WTC11 (cell line): Measurements from ENCODE around the gene PKP4. TPM values are rescaled to one million over a fixed set of nuclear protein-coding genes. Genes with fewer than 3 reads are reported as not detected.

ENCODE experiments used
- ATAC-seq: fragments of 200-7000 bp; cut with Tn5 transposase; 2 replicates; pipeline ENCODE4 v1.10.0; 2021; ENCODE audit warnings: mild to moderate bottlenecking, moderate library complexity
- CTCF ChIA-PET: fragments of 300-600 bp; sonication (Branson Sonifier 250); formaldehyde crosslinking; loops from one replicate; lab custom pipeline; 2021; ENCODE audit warnings: antibody characterized with exemption; lab: Charles Lee
- POLR2A ChIA-PET: fragments of 350-600 bp; sonication (Branson Sonifier 250); formaldehyde crosslinking; loops from one replicate; lab custom pipeline; 2021; ENCODE audit warnings: antibody characterized with exemption; lab: Charles Lee
- DNase-seq: peaks from one replicate; pipeline ENCODE4 v3.0.0; 2021; ENCODE audit warnings: low spot score
- H3K27ac Mint-ChIP-seq: 2 replicates; pipeline ENCODE4 v1.8.0; 2021; ENCODE audit warnings: mixed read lengths
- H3K27me3 Mint-ChIP-seq: 2 replicates; pipeline ENCODE4 v1.8.0; 2021; ENCODE audit warnings: low read depth, mild to moderate bottlenecking, moderate library complexity, mixed read lengths
- H3K36me3 Mint-ChIP-seq: 2 replicates; pipeline ENCODE4 v1.8.0; 2021; ENCODE audit warnings: mixed read lengths
- H3K4me1 Mint-ChIP-seq: 2 replicates; pipeline ENCODE4 v1.8.0; 2022; ENCODE audit warnings: mixed read lengths
- H3K4me3 Mint-ChIP-seq: 2 replicates; pipeline ENCODE4 v1.8.0; 2021; ENCODE audit warnings: mild to moderate bottlenecking, moderate library complexity, mixed read lengths
- H3K9me3 Mint-ChIP-seq: 2 replicates; pipeline ENCODE4 v1.8.0; 2021; ENCODE audit warnings: mixed read lengths
- ATF1 ChIP-seq: sonication (generic); formaldehyde crosslinking; IDR thresholded peaks from 2 replicates; pipeline ENCODE4 v1.8.1; 2023; ENCODE audit warnings: mild to moderate bottlenecking, moderate library complexity, missing genetic modification reagents
- ELF4 ChIP-seq: sonication (generic); formaldehyde crosslinking; IDR thresholded peaks from 2 replicates; pipeline ENCODE4 v1.8.1; 2022; ENCODE audit warnings: low read depth, mild to moderate bottlenecking, moderate library complexity, missing genetic modification reagents
- ETV6 ChIP-seq: sonication (generic); formaldehyde crosslinking; IDR thresholded peaks from 2 replicates; pipeline ENCODE4 v1.8.1; 2022; ENCODE audit warnings: mild to moderate bottlenecking, missing genetic modification reagents
- FOXJ3 ChIP-seq: sonication (generic); formaldehyde crosslinking; IDR thresholded peaks from 2 replicates; pipeline ENCODE4 v1.9.0; 2021; ENCODE audit warnings: missing genetic modification reagents, mild to moderate bottlenecking, borderline replicate concordance
- GABPB1 ChIP-seq: sonication (generic); formaldehyde crosslinking; IDR thresholded peaks from 2 replicates; pipeline ENCODE4 v1.8.1; 2023; ENCODE audit warnings: mild to moderate bottlenecking, missing genetic modification reagents
- HMGA2 ChIP-seq: fragments of 250-450 bp; sonication (Bioruptor Pico); IDR thresholded peaks from 2 replicates; pipeline ENCODE4 v1.4.0; 2021; ENCODE audit warnings: mild to moderate bottlenecking, moderate library complexity
- NFE2L1 ChIP-seq: sonication (generic); formaldehyde crosslinking; IDR thresholded peaks from 2 replicates; pipeline ENCODE4 v1.8.1; 2023; ENCODE audit warnings: missing genetic modification reagents
- RELA ChIP-seq: sonication (generic); formaldehyde crosslinking; IDR thresholded peaks from 2 replicates; pipeline ENCODE4 v1.8.1; 2022; ENCODE audit warnings: missing genetic modification reagents, mild to moderate bottlenecking, borderline replicate concordance
- SMAD4 ChIP-seq: sonication (generic); formaldehyde crosslinking; IDR thresholded peaks from 2 replicates; pipeline ENCODE4 v1.8.0; 2022; ENCODE audit warnings: mild to moderate bottlenecking, missing genetic modification reagents
- ZBTB21 ChIP-seq: sonication (generic); formaldehyde crosslinking; IDR thresholded peaks from 2 replicates; pipeline ENCODE4 v1.8.1; 2023; ENCODE audit warnings: mild to moderate bottlenecking, missing genetic modification reagents, borderline replicate concordance
- ZNF219 ChIP-seq: sonication (generic); formaldehyde crosslinking; IDR thresholded peaks from 2 replicates; pipeline ENCODE4 v1.8.0; 2023; ENCODE audit warnings: missing genetic modification reagents, mild to moderate bottlenecking, borderline replicate concordance
- ZNF416 ChIP-seq: fragments of 250-450 bp; sonication (Bioruptor Pico); IDR thresholded peaks from 2 replicates; pipeline ENCODE4 v1.9.0; 2021; ENCODE audit warnings: mild to moderate bottlenecking, inconsistent platforms
- ZNF423 ChIP-seq: fragments of 250-450 bp; sonication (Bioruptor Pico); IDR thresholded peaks from 2 replicates; pipeline ENCODE4 v2.1.2; 2022; ENCODE audit warnings: mild to moderate bottlenecking, moderate library complexity
- total RNA-seq: library from RNA; stranded (reverse); gene quantifications from 3 replicates; pipeline ENCODE4 v1.2.3, GENCODE V29; 2021
- TF ChIP-seq, protein P1 (sequence below): sonication (generic); formaldehyde crosslinking; IDR thresholded peaks from 2 replicates; pipeline ENCODE4 v1.8.1; 2023; ENCODE audit warnings: mild to moderate bottlenecking, missing genetic modification reagents, borderline replicate concordance
- TF ChIP-seq, protein P2 (sequence below): sonication (generic); formaldehyde crosslinking; IDR thresholded peaks from 2 replicates; pipeline ENCODE4 v1.8.0; 2022; ENCODE audit warnings: mild to moderate bottlenecking, missing genetic modification reagents
- TF ChIP-seq, protein P3 (sequence below): fragments of 250-450 bp; sonication (Bioruptor Pico); IDR thresholded peaks from 2 replicates; pipeline ENCODE4 v1.8.0; 2021; ENCODE audit warnings: mild to moderate bottlenecking
- TF ChIP-seq, protein P4 (sequence below): sonication (generic); formaldehyde crosslinking; IDR thresholded peaks from 2 replicates; pipeline ENCODE4 v1.8.0; 2023; ENCODE audit warnings: missing genetic modification reagents, mild to moderate bottlenecking, borderline replicate concordance
- TF ChIP-seq, protein P5 (sequence below): sonication (generic); formaldehyde crosslinking; conservative IDR thresholded peaks from 2 replicates; pipeline ENCODE4 v1.8.1; 2022; ENCODE audit warnings: mild to moderate bottlenecking, missing genetic modification reagents
- TF ChIP-seq, protein P6 (sequence below): sonication (generic); formaldehyde crosslinking; IDR thresholded peaks from 2 replicates; pipeline ENCODE4 v1.8.1; 2022; ENCODE audit warnings: low read depth, missing genetic modification reagents, borderline replicate concordance
- TF ChIP-seq, protein P7 (sequence below): sonication (generic); formaldehyde crosslinking; IDR thresholded peaks from 2 replicates; pipeline ENCODE4 v1.8.0; 2022; ENCODE audit warnings: mild to moderate bottlenecking, missing genetic modification reagents

Gene PKP4
- total RNA-seq, 1 experiment from 2014 or later: 78.9 TPM

DNA sequence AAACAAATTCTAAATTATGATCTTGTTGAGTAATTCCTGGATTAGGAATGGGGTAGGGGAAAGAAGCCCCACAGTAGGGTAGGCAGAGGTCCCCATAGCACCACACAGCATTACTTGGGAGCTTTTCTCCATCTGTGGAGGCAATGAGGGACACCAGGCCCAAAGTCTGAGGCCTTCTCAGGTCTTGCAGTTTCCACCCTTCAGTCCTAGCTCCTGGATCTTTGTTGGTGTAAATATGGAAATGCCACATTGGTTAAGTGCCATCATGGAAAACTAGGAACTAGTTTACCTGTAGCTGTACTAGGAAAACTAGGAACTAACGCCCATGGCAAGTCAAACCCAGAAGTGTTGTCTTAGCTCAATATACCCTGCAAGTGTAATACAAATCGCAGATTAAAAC is 225.1 kb downstream of the PKP4 start (continued):
- TF ChIP-seq, protein P1, sequence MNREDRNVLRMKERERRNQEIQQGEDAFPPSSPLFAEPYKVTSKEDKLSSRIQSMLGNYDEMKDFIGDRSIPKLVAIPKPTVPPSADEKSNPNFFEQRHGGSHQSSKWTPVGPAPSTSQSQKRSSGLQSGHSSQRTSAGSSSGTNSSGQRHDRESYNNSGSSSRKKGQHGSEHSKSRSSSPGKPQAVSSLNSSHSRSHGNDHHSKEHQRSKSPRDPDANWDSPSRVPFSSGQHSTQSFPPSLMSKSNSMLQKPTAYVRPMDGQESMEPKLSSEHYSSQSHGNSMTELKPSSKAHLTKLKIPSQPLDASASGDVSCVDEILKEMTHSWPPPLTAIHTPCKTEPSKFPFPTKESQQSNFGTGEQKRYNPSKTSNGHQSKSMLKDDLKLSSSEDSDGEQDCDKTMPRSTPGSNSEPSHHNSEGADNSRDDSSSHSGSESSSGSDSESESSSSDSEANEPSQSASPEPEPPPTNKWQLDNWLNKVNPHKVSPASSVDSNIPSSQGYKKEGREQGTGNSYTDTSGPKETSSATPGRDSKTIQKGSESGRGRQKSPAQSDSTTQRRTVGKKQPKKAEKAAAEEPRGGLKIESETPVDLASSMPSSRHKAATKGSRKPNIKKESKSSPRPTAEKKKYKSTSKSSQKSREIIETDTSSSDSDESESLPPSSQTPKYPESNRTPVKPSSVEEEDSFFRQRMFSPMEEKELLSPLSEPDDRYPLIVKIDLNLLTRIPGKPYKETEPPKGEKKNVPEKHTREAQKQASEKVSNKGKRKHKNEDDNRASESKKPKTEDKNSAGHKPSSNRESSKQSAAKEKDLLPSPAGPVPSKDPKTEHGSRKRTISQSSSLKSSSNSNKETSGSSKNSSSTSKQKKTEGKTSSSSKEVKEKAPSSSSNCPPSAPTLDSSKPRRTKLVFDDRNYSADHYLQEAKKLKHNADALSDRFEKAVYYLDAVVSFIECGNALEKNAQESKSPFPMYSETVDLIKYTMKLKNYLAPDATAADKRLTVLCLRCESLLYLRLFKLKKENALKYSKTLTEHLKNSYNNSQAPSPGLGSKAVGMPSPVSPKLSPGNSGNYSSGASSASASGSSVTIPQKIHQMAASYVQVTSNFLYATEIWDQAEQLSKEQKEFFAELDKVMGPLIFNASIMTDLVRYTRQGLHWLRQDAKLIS (CRISPR knock-in tag): no peak
- TF ChIP-seq SMAD4: no peak
- TF ChIP-seq ZNF416 (CRISPR knock-in tag): no peak
- TF ChIP-seq, protein P2, sequence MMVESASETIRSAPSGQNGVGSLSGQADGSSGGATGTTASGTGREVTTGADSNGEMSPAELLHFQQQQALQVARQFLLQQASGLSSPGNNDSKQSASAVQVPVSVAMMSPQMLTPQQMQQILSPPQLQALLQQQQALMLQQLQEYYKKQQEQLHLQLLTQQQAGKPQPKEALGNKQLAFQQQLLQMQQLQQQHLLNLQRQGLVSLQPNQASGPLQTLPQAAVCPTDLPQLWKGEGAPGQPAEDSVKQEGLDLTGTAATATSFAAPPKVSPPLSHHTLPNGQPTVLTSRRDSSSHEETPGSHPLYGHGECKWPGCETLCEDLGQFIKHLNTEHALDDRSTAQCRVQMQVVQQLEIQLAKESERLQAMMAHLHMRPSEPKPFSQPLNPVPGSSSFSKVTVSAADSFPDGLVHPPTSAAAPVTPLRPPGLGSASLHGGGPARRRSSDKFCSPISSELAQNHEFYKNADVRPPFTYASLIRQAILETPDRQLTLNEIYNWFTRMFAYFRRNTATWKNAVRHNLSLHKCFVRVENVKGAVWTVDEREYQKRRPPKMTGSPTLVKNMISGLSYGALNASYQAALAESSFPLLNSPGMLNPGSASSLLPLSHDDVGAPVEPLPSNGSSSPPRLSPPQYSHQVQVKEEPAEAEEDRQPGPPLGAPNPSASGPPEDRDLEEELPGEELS (CRISPR knock-in tag): no peak

DNA sequence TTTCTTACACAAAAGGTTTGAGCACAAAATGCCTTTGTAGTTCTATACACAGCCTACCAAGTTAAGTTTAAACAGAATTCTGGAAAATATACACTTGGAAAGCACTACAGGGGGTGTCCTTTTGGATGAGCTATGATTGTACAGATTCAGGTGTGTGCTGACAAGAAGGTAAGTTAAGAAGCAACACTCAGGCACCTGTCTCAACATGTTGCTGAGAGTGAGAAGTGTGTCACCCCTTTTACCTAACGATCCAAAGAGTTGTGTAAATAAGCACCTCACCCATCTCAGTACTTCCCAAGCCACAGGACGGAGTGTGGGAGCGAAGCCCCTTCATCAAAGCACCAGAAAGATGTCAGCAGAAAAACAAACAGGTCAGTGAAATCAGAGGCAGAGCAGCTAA is 228.9 kb downstream of the PKP4 start:
- H3K9me3 Mint-ChIP-seq: peaks cover 5% of the 10 kb centered on the region
- no peak for DNase-seq
- peaks cover 7% of the 10 kb centered on the region for H3K36me3 Mint-ChIP-seq
- H3K4me1 Mint-ChIP-seq: peaks cover 11% of the 10 kb centered on the region
- TF ChIP-seq, protein P3, sequence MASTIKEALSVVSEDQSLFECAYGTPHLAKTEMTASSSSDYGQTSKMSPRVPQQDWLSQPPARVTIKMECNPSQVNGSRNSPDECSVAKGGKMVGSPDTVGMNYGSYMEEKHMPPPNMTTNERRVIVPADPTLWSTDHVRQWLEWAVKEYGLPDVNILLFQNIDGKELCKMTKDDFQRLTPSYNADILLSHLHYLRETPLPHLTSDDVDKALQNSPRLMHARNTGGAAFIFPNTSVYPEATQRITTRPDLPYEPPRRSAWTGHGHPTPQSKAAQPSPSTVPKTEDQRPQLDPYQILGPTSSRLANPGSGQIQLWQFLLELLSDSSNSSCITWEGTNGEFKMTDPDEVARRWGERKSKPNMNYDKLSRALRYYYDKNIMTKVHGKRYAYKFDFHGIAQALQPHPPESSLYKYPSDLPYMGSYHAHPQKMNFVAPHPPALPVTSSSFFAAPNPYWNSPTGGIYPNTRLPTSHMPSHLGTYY (CRISPR knock-in tag): no peak
- TF ChIP-seq RELA: no peak
- TF ChIP-seq HMGA2 (CRISPR knock-in tag): no peak
- TF ChIP-seq ETV6: no peak
- no peak for TF ChIP-seq GABPB1
- TF ChIP-seq ZBTB21 (CRISPR knock-in tag): no peak
- TF ChIP-seq, protein P4, sequence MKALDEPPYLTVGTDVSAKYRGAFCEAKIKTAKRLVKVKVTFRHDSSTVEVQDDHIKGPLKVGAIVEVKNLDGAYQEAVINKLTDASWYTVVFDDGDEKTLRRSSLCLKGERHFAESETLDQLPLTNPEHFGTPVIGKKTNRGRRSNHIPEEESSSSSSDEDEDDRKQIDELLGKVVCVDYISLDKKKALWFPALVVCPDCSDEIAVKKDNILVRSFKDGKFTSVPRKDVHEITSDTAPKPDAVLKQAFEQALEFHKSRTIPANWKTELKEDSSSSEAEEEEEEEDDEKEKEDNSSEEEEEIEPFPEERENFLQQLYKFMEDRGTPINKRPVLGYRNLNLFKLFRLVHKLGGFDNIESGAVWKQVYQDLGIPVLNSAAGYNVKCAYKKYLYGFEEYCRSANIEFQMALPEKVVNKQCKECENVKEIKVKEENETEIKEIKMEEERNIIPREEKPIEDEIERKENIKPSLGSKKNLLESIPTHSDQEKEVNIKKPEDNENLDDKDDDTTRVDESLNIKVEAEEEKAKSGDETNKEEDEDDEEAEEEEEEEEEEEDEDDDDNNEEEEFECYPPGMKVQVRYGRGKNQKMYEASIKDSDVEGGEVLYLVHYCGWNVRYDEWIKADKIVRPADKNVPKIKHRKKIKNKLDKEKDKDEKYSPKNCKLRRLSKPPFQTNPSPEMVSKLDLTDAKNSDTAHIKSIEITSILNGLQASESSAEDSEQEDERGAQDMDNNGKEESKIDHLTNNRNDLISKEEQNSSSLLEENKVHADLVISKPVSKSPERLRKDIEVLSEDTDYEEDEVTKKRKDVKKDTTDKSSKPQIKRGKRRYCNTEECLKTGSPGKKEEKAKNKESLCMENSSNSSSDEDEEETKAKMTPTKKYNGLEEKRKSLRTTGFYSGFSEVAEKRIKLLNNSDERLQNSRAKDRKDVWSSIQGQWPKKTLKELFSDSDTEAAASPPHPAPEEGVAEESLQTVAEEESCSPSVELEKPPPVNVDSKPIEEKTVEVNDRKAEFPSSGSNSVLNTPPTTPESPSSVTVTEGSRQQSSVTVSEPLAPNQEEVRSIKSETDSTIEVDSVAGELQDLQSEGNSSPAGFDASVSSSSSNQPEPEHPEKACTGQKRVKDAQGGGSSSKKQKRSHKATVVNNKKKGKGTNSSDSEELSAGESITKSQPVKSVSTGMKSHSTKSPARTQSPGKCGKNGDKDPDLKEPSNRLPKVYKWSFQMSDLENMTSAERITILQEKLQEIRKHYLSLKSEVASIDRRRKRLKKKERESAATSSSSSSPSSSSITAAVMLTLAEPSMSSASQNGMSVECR: no peak
- TF ChIP-seq, protein P5, sequence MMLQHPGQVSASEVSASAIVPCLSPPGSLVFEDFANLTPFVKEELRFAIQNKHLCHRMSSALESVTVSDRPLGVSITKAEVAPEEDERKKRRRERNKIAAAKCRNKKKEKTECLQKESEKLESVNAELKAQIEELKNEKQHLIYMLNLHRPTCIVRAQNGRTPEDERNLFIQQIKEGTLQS (CRISPR knock-in tag): no peak
- TF ChIP-seq ATF1 (CRISPR knock-in tag): no peak
- TF ChIP-seq ZNF219: no peak
- TF ChIP-seq, protein P6, sequence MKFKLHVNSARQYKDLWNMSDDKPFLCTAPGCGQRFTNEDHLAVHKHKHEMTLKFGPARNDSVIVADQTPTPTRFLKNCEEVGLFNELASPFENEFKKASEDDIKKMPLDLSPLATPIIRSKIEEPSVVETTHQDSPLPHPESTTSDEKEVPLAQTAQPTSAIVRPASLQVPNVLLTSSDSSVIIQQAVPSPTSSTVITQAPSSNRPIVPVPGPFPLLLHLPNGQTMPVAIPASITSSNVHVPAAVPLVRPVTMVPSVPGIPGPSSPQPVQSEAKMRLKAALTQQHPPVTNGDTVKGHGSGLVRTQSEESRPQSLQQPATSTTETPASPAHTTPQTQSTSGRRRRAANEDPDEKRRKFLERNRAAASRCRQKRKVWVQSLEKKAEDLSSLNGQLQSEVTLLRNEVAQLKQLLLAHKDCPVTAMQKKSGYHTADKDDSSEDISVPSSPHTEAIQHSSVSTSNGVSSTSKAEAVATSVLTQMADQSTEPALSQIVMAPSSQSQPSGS: no peak
- TF ChIP-seq ELF4 (CRISPR knock-in tag): no peak
- TF ChIP-seq ZNF423: no peak
- TF ChIP-seq FOXJ3 (CRISPR knock-in tag): no peak
- no peak for TF ChIP-seq NFE2L1 (CRISPR knock-in tag)
- TF ChIP-seq, protein P7, sequence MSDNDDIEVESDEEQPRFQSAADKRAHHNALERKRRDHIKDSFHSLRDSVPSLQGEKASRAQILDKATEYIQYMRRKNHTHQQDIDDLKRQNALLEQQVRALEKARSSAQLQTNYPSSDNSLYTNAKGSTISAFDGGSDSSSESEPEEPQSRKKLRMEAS (CRISPR knock-in tag): no peak
- H3K27me3 Mint-ChIP-seq: no peaks in the 10 kb centered on the region
- H3K4me3 Mint-ChIP-seq: no peak overlapping the region
- ATAC-seq: no peak
- POLR2A ChIA-PET: no interaction called here
- CTCF ChIA-PET: interaction anchor here (2.1 kb wide), 1 partner anchor 39 kb away, joined by 5 read pairs; no protein-coding TSS in a partner anchor
- H3K27ac Mint-ChIP-seq: no peak overlapping the region
